ENCODE data around the gene RYR2.
"Not testable (repeated sequence)": the region's sequence is repeated elsewhere in the genome, so short reads cannot be mapped to it uniquely, and the experiment has no call there.

RYR2 gene

GRCh38 chr1:237358555-237358954, 316.6 kb downstream of the RYR2 start:
- no peak for DNase-seq

GRCh38 chr1:237367758-237368157, 325.8 kb downstream of the RYR2 start:
- DNase-seq: no peak

- not testable (repeated sequence) for DNase-seq
Measured at GRCh38 chr1:237371477-237371876, 329.5 kb downstream of the RYR2 start.

- no peak for DNase-seq
Measured at GRCh38 chr1:237383791-237384190, 341.8 kb downstream of the RYR2 start.

- DNase-seq: no peak
Measured at GRCh38 chr1:237384213-237384612, 342.2 kb downstream of the RYR2 start.

- DNase-seq: no peak
Measured at GRCh38 chr1:237386362-237387143, 344.6 kb downstream of the RYR2 start.

GRCh38 chr1:237387144-237387505, 345.1 kb downstream of the RYR2 start:
- no peak for DNase-seq

- no peak for DNase-seq
Measured at GRCh38 chr1:237390823-237391222, 348.8 kb downstream of the RYR2 start.

- no peak for DNase-seq
Measured at GRCh38 chr1:237393632-237394031, 351.6 kb downstream of the RYR2 start.

GRCh38 chr1:237394281-237394680, 352.3 kb downstream of the RYR2 start:
- no peak for DNase-seq

GRCh38 chr1:237396426-237396825, 354.4 kb downstream of the RYR2 start:
- DNase-seq: no peak

- no peak for DNase-seq
Measured at GRCh38 chr1:237398751-237399150, 356.8 kb downstream of the RYR2 start.

- DNase-seq: no peak
Measured at GRCh38 chr1:237405912-237406311, 363.9 kb downstream of the RYR2 start.

GRCh38 chr1:237411621-237412020, 369.6 kb downstream of the RYR2 start:
- no peak for DNase-seq

- DNase-seq: peak in 1 of 14 donors; percentile 19
Measured at GRCh38 chr1:237416924-237417655, 375.1 kb downstream of the RYR2 start.

GRCh38 chr1:237428809-237429208, 386.8 kb downstream of the RYR2 start:
- no peak for DNase-seq

GRCh38 chr1:237429252-237429651, 387.3 kb downstream of the RYR2 start:
- DNase-seq: no peak

- DNase-seq: no peak
Measured at GRCh38 chr1:237431448-237431847, 389.5 kb downstream of the RYR2 start.

- no peak for DNase-seq
Measured at GRCh38 chr1:237440346-237440745, 398.4 kb downstream of the RYR2 start.

- DNase-seq: no peak
Measured at GRCh38 chr1:237444120-237444790, 402.3 kb downstream of the RYR2 start.

- no peak for DNase-seq
Measured at GRCh38 chr1:237448042-237448441, 406.1 kb downstream of the RYR2 start.

- DNase-seq: no peak
Measured at GRCh38 chr1:237457573-237457972, 415.6 kb downstream of the RYR2 start.

- DNase-seq: no peak
Measured at GRCh38 chr1:237467320-237467719, 425.3 kb downstream of the RYR2 start.

Measured in C1 segment of cervical spinal cord (tissue), 14 donors.